GM19351 (cell line): ENCODE data around the gene NR5A1.

ENCODE experiments used
- ATAC-seq: cut with Tn5 transposase; IDR thresholded peaks from one replicate; pipeline ENCODE4 v1.9.1; 2021; ENCODE audit warnings: mild to moderate bottlenecking, moderate library complexity; ENCODE audit not compliant: unreplicated experiment

NR5A1 gene

DNA sequence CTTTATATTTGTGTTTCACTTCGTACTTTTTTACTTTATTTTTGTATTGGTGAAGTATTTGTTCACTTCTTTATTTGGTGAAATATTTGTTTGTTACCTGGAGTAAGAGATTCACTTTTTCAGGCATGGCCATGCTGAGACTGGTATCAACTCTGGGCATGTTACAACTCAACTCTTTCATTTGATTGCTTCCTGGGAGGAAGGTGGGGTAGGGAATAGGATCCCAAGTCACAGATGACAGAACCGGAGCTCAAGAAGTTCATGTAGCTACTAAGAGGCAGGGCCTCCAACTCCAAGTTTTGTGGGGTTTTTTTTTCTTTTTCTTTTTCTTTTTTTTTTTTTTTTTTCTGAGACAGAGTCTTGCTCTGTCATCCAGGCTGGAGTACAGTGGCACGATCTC lies 63.0 kb downstream of the NR5A1 start:
- no peak for ATAC-seq

DNA sequence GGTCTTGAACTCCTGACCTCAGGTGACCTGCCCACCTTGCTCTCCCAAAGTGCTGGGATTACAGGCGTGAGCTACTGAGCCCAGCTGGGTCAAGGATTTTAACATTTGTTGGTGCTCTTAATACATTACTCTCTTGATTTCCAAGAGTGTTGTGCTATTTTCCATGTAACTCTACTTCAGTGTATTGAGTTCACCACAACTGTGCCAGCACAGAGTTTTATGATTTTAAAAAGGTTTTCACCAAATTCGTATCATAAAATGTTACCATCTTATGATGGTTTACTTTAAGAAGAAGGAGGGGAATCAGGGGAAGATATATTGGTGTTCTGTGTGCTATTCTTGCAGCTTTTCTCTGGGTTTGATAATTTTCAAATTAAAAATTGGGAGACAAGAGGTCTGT lies 63.6 kb downstream of the NR5A1 start:
- no peak for ATAC-seq

DNA sequence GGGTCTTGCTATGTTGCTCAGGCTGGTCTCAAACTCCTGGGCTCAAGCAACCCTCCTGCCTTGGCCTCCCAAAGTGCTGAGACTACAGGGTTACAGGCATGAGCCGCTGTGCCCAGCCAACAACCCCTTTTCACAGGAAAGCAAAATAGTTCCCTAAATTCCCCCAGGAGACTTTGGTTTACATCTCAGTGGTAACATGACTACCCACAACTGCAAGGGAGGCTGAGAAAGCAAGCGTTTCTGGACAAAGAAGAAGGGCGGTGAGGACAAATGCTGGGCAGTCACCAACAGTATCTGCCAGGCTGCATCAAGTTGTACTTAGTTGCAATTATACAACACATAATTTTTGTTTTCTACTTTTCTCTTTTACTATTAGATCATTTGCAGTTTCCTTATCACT lies 64.4 kb downstream of the NR5A1 start:
- no peak for ATAC-seq

DNA sequence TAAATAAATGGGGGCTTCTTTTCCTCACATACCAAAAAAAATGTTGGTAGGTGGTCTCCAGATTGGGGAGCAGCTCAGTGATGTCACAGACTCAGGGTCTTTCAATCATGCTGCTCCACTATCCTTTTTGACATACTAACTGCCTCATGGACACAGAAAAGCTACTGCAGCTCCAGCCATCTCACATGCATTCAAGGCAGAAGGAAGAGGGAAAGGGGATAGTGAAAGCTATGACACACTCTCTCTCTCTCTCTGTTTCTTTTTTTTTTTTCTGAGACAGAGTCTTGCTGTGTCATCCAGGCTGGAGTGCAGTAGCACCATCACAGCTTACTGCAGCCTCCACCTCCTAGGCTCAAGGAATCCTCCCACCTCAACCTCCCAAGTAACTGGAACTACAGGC lies 64.8 kb downstream of the NR5A1 start:
- no peak for ATAC-seq

DNA sequence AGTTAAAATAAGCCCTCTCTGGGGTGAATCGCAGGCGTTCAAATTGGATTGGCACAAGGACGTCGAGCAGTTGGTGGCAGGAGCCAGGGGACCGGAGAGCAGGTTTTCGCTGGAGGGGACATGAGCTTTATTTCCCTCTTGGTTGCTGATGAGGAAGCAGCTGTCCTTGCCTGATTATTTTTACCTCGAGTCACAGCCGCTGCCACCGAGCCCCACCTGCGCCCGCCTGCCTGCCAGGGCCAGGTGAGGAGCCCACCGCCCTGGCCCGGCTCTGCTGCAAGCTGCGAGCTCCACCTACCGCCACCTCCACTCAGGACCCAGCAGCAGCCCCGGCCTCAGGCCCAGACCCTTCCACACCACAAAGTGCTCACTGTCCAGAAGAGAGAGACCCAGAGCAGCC lies 65.9 kb downstream of the NR5A1 start:
- ATAC-seq: no peak

DNA sequence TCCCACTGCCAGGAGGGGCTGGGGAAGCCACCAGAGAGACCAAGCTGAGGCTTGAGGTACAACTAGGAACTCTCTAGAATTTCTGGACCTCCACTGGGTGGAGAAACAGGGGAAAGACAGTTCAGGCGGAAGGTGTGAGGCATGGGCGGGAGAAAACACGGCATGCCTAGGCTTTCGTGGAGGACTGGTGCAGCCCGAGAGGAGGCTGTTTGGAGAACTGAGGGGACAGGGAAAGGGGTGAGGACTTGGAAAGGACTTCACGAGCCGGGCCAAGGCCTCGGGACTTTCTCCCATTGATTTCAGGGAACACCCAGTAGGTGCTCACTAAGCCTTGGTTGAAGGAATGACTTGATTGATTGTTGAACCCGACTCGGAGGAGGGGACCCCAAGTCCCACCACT lies 66.4 kb downstream of the NR5A1 start:
- ATAC-seq: no peak

DNA sequence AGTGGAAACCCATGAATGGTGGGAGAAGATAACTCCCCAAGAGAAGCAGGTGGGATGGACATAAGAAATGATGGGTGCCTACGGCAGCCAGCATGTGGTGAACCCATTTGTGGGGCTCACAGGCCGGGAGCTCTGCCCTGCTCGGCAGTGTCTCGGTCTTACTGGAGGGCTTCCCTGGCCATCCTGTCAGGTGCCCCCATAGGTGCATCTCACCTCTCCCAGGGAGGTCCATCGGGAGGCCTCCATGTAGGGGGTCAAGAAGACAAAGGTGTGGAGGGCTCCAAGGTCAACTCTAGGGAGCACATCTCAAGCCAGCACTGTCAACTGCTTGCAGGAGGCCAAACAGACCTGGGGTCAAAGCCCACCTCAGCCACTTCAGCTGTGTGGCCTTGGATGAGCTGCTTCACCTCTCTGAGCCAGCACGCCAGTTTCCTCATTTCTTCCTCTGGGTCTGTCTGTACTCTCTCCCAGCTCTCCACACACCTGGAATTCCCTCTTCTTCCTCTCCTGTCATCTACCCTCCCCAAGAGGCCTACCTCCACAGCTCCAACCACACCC lies 67.4 kb downstream of the NR5A1 start:
- no peak for ATAC-seq

DNA sequence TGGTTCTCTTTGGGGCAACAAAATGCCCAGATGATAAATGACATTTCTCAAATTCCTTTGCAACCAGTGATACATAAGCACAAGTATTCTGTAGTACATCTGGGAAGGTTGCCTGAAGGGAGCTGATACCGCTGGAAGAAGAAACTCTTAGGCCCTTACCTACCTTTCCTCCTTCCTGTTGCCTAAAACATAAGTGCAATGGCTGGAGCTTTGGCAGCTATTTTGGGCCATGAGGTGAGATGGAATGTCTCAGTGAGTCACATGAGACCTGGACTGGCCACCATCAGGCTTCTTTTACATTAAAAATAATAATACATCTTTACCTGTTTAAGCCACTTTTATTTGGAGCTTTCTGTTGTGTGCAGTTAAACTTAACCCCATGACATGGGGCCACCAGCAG lies 68.1 kb downstream of the NR5A1 start:
- no peak for ATAC-seq

DNA sequence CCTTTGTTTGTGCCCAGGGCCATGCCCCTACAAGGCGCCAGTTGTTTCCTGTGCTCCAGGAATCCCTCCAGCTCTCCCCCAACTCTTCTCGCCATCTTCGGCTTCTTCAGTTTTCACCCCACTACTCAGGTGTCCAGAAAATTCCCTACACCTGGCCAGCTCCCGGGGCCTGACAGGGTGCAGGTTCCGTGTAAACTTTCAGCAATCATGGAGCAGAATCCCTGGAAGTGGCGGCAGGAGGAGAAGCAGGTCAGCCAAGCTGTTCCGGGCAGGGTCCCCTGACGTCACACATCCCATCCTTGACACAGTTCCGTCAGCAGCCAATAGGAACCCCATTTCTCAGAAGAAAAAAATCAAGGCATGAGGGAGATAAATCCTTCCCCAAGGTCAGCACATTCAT lies 69.1 kb downstream of the NR5A1 start:
- no peak for ATAC-seq

DNA sequence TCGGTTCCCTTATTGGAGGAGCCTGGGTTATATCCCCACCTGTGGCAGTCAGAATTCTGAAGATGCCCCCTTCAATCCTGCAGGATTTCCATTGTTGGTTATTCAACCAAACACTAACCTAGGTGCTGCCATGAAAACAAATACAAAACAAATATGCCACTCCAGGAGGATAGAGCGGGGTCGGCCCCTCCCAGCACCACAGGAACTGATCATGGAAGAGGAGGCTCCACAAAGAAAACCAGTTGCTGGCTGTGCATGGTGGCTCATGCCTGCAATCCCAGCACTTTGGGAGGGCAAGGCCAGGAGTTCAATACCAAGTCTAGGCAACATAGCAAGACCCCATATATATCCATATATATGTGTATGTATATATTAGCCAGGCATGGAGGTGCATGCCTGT lies 70.1 kb downstream of the NR5A1 start:
- no peak for ATAC-seq

DNA sequence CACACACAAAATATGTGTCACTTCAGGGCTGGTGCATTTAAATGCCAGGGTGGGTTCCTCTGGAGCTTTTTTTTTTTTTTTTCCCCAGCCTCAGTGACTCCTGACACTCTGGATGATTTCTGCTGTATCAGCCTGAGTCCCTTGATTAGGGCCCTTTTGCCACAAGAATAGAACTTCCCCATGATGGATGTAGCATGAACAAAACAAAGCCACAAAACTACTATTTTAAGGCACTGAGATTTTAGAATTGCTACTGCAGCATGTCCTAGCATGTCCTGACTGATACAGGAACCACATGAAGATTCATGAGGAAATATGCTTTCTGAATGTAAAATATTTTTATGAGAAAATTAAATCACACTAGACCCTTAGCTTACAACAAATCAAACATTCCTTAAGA lies 70.9 kb downstream of the NR5A1 start:
- ATAC-seq: no peak
